Smooth muscle cell (in vitro differentiated cells): ENCODE measurements around the gene SMARCD3. TPM values are rescaled to one million over a fixed set of nuclear protein-coding genes. Genes with fewer than 3 reads are reported as not detected.

ENCODE experiments used
- DNase-seq: peaks from one replicate; lab custom pipeline; 2025; ENCODE audit not compliant: unreplicated experiment; lab: John Stamatoyannopoulos, UW
- H2AFZ ChIP-seq: fragments of 200-600 bp; sonication (generic); 2 replicates; pipeline ENCODE4 v1.6.0; 2016; ENCODE audit warnings: antibody characterized with exemption, low read depth, mild to moderate bottlenecking
- H3F3A ChIP-seq: fragments of 200-600 bp; sonication (generic); 2 replicates; pipeline ENCODE4 v1.6.0; 2017; ENCODE audit warnings: antibody characterized with exemption, low read depth
- H3K27ac ChIP-seq: fragments of 200-600 bp; sonication (generic); 2 replicates; pipeline ENCODE4 v1.5.1; 2016; ENCODE audit warnings: low read depth, mild to moderate bottlenecking
- H3K27me3 ChIP-seq: fragments of 200-600 bp; sonication (generic); 2 replicates; pipeline ENCODE4 v1.6.1; 2016; ENCODE audit warnings: low read depth, mild to moderate bottlenecking
- H3K36me3 ChIP-seq: fragments of 200-600 bp; sonication (generic); 2 replicates; pipeline ENCODE4 v1.5.1; 2016; ENCODE audit warnings: low read depth
- H3K4me1 ChIP-seq: fragments of 200-600 bp; sonication (generic); 2 replicates; pipeline ENCODE4 v1.5.1; 2016; ENCODE audit warnings: low read depth
- H3K4me2 ChIP-seq: fragments of 200-600 bp; sonication (generic); 2 replicates; pipeline ENCODE4 v1.6.0; 2016; ENCODE audit warnings: mild to moderate bottlenecking
- H3K4me3 ChIP-seq: fragments of 200-600 bp; sonication (generic); 2 replicates; pipeline ENCODE4 v1.5.1; 2016; ENCODE audit warnings: mild to moderate bottlenecking
- H3K79me2 ChIP-seq: fragments of 200-600 bp; sonication (generic); 2 replicates; pipeline ENCODE4 v1.6.0; 2016; ENCODE audit warnings: low read depth, mild to moderate bottlenecking
- H3K9ac ChIP-seq: fragments of 200-600 bp; sonication (generic); 2 replicates; pipeline ENCODE4 v1.6.0; 2016; ENCODE audit warnings: low read depth
- H3K9me3 ChIP-seq: fragments of 200-600 bp; sonication (generic); replicated peaks from 2 replicates; pipeline ENCODE4 v1.5.1; 2016; ENCODE audit warnings: low read depth
- H4K20me1 ChIP-seq: fragments of 200-600 bp; sonication (generic); 2 replicates; pipeline ENCODE4 v1.6.0; 2016; ENCODE audit warnings: low read depth
- CTCF ChIP-seq: fragments of 200-600 bp; sonication (generic); IDR thresholded peaks from 2 replicates; pipeline ENCODE4 v1.5.1; 2017; ENCODE audit warnings: borderline replicate concordance, mild to moderate bottlenecking, antibody characterized with exemption; ENCODE audit not compliant: insufficient read depth, poor library complexity, severe bottlenecking
- WGBS: methylation state at CpG from one replicate; pipeline ENCODE4 v1.1.7; 2016; ENCODE audit warnings: low lambda C conversion rate; 5-methylcytosine and 5-hydroxymethylcytosine counted together
- polyA plus RNA-seq: library from polyadenylated mRNA; unstranded; fragments of >200 nt; fragmentation: Nextera tagmentation; extraction: Ambion mirVana; gene quantifications from 2 replicates; pipeline ENCODE4 v1.2.1, GENCODE V29; 2016
- total RNA-seq: library from RNA; depleted of rRNA; stranded (reverse); fragments of >200 nt; gene quantifications from 2 replicates; pipeline ENCODE4 v1.2.3, GENCODE V29; 2014

The SMARCD3 gene
- total and polyA plus RNA-seq, 2 experiments from 2014 or later = 44.4 to 58.1 TPM

- Histone ChIP-seq H3K27ac (no peak overlapping the region), H3K4me3 (no peak overlapping the region), H3K79me2 (no peaks in the 10 kb centered on the region), H3K9ac (no peak overlapping the region), H3K36me3 (no peaks in the 10 kb centered on the region), H4K20me1 (no peaks in the 10 kb centered on the region), H3F3A (no peaks in the 10 kb centered on the region), H3K27me3 (peaks cover 18% of the 10 kb centered on the region), H3K9me3 (no peaks in the 10 kb centered on the region), H3K4me1 (no peaks in the 10 kb centered on the region), H3K4me2 (no peak overlapping the region), H2AFZ (no peak overlapping the region)
- DNase-seq = no peak
- WGBS = 81% methylated on average over 2 of the region's 2 CpGs
- no peak for TF ChIP-seq CTCF
Measured at GRCh38 chr7:151283302-151283701, 34.8 kb upstream of the SMARCD3 start.

- Histone ChIP-seq H3K4me1 (peaks cover 3% of the 10 kb centered on the region), H3K36me3 (no peaks in the 10 kb centered on the region), H3F3A (no peaks in the 10 kb centered on the region), H3K27me3 (peaks cover 18% of the 10 kb centered on the region), H4K20me1 (no peaks in the 10 kb centered on the region), H3K27ac (no peak overlapping the region), H2AFZ (no peak overlapping the region), H3K9ac (no peak overlapping the region), H3K9me3 (no peaks in the 10 kb centered on the region), H3K4me3 (no peak overlapping the region), H3K4me2 (no peak overlapping the region), H3K79me2 (no peaks in the 10 kb centered on the region)
- no peak for DNase-seq
- 83% methylated on average over 8 of the region's 8 CpGs for WGBS
- TF ChIP-seq CTCF = no peak
Measured at GRCh38 chr7:151282111-151282510, 33.6 kb upstream of the SMARCD3 start.

GRCh38 chr7:151281686-151282085, 33.2 kb upstream of the SMARCD3 start:
- Histone ChIP-seq H3K4me3 (no peak overlapping the region), H3K79me2 (no peaks in the 10 kb centered on the region), H3F3A (no peaks in the 10 kb centered on the region), H4K20me1 (no peaks in the 10 kb centered on the region), H3K27me3 (peaks cover 18% of the 10 kb centered on the region), H3K4me1 (peaks cover 3% of the 10 kb centered on the region), H2AFZ (no peak overlapping the region), H3K27ac (no peak overlapping the region), H3K36me3 (no peaks in the 10 kb centered on the region), H3K9ac (no peak overlapping the region), H3K9me3 (no peaks in the 10 kb centered on the region), H3K4me2 (no peak overlapping the region)
- WGBS = 58% methylated on average over 6 of the region's 6 CpGs
- no peak for DNase-seq
- TF ChIP-seq CTCF = no peak

GRCh38 chr7:151280388-151281019, 32.0 kb upstream of the SMARCD3 start:
- no peak for TF ChIP-seq CTCF
- 91% methylated on average over 9 of the region's 9 CpGs for WGBS
- Histone ChIP-seq H2AFZ (no peak overlapping the region), H3K4me1 (peaks cover 3% of the 10 kb centered on the region), H3K79me2 (no peaks in the 10 kb centered on the region), H3K4me3 (no peak overlapping the region), H3K27ac (no peak overlapping the region), H3K4me2 (no peak overlapping the region), H3K27me3 (peaks cover 12% of the 10 kb centered on the region), H4K20me1 (no peaks in the 10 kb centered on the region), H3F3A (no peaks in the 10 kb centered on the region), H3K9me3 (no peaks in the 10 kb centered on the region), H3K9ac (no peak overlapping the region), H3K36me3 (no peaks in the 10 kb centered on the region)
- no peak for DNase-seq
